Erythroblast (primary cell): ENCODE measurements around the gene PGBD2.
"Not testable (repeated sequence)": the region's sequence is repeated elsewhere in the genome, so short reads cannot be mapped to it uniquely, and the experiment has no call there.

Source experiments
- DNase-seq, 2 experiments: peaks; one replicate each; lab custom pipeline; 2025; lab: John Stamatoyannopoulos, UW
- GATA1 ChIP-seq: IDR thresholded peaks from 2 replicates; pipeline ENCODE4 v1.6.1; 2011; ENCODE audit warnings: low read depth, mild to moderate bottlenecking, control low read depth, low read length, moderate library complexity
- POLR2A ChIP-seq: IDR thresholded peaks from 2 replicates; pipeline ENCODE4 v1.6.1; 2011; ENCODE audit warnings: mild to moderate bottlenecking, low read length

The PGBD2 gene

DNA sequence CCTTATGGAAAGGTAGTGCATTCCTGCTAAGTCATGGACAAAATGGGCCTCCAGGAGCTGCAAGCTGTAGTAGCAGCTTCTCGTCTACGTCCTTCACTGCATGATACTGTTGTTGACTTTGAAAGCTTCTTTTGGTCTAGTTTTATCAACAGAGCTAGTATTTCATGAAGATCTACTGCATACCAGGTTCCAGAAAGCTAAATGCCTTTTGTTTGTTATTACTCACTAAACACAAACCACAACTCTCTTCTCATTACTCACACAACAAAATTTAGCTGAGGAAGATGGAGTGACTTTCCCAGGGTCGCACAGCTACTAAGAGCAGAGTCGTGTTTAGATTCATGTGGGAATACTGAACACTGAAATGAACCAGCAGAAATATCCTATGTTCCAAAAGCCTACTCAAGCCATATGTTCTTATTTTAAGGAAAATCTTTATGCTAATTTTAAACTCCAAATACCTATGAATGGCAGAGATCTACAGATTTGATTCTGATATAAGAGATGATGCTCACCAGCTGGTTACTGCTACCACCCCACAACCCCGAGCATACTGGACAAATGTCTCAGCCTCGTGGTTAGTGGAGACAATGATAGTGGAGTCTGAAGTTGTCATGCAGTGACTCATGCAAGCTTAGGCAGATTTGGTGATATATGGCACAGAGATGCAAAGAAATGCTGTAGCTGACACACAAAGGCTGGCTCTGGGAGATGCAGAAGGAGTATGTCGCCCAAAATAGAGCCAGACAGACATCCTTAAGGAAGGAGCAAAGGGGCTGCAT lies 20.6 kb downstream of the PGBD2 start:
- TF ChIP-seq POLR2A = no peak
- TF ChIP-seq GATA1 = no peak
- peak; percentile 27 to 44 for DNase-seq

DNA sequence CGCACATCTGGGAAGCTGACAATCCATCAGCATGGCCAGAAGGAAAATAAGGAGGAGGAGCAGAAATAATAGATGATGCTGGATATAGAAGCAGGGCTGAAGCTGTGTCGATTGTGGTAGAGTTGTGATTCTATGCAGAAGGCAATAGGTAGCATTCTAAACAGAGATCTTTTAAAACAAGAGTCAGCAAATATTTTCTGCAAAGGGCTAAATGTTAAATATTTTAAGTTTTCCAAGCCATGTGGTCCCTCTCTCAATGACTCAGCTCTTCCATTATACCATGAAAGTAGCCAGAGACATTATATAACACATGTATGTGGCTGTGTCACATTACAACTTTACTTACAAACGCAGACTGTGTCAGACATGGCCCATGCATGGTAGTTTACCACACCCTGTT lies 21.2 kb downstream of the PGBD2 start:
- not testable (repeated sequence) for DNase-seq

DNA sequence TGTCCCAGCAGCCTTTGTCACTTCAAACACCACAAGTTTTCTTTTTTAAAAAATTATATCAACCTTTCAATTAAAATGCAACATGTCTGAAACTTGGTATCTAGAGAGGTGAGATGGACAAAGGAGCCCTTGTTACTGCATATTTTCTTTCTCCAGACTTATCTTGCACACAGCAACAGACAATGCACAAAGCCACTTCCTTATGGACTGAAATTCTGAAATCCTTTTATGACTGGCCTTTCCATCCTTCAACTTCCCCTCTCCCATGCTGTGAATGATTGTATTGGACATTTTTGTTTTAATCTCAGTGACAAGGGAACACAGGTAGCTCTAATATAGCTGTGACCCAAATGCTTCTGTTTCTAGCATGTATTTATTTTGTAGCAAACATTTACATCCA lies 22.1 kb downstream of the PGBD2 start:
- not testable (repeated sequence) for DNase-seq

DNA sequence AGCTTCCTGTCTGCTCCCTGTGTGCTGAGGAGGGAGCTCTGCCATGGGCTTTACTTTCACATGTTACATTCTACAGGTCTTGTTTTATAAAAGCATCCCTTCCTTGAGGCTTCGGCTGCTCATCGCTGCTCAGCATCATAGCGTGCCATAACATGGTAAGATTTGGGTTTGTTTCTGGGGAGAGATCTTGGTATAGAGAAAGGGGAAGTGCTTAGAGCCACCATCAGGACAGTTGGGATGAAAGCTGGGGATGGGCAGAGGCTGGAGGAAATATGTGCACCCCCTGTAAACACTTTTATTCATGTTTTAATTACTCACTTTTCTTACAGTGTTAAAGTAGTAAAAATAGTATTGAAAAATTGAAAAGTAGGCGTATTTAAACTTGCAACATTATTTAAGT lies 24.0 kb downstream of the PGBD2 start:
- not testable (repeated sequence) for DNase-seq

GRCh38 chr1:248938173-248938809 lies 32.3 kb downstream of the PGBD2 start:
- not testable (repeated sequence) for DNase-seq

DNA sequence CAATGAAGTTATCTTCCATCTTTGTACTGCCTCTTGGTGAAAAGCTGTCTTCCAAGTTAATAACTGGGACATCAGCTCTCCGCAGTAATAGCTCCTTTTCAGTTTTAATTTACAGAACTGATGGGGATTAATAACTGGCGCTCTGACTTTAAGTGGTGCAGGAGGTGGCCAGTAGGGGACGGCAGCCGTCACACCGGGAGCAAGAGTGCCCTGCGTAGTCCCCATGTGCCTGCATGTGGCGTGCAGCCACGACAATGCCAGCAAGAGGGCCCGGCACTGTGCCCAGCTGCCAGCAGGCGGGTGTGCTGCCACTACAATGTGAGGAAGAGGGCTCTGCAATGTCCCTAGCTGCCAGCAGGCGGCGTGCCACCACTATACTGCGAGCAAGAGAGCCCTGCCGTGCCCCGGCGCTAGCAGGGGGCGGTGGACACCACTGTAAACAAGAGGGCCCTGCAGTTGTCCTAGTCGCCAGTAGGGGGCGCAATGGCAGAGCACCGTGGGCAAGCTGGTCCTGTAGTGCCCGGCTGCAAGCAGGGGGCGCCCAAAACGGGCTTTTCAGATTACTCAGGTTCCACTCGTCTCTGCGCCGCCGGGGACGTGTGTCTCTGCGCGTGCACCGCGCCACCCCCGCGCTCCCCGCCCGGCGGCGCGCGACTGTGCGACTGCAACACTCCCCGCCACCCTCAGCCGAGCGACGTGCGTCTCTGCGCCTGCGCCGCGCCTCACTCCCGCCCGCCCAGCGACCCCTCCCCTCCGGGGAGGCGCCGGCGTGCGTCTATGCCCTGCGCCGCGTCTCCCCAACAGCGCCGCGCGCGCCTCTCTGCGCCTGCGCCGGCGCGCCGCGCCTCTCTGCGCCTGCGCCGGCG lies 38.3 kb downstream of the PGBD2 start:
- DNase-seq = not testable (repeated sequence)

DNA sequence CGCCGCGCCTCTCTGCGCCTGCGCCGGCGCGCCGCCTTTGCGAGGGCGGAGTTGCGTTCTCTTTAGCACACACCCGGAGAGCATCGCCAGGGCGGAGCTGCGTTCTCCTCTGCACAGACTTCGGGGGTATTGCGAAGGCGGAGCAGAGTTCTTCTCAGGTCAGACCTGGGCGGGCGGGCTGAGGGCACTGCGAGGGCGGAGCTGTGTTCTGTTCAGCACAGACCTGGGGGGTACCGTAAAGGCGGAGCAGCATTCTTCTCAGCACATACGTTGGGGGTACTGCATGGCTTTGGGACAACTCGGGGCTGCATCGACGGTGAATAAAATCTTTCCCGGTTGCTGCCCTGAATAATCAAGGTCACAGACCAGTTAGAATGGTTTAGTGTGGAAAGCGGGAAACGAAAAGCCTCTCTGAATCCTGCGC lies 39.0 kb downstream of the PGBD2 start:
- DNase-seq = not testable (repeated sequence)

DNA sequence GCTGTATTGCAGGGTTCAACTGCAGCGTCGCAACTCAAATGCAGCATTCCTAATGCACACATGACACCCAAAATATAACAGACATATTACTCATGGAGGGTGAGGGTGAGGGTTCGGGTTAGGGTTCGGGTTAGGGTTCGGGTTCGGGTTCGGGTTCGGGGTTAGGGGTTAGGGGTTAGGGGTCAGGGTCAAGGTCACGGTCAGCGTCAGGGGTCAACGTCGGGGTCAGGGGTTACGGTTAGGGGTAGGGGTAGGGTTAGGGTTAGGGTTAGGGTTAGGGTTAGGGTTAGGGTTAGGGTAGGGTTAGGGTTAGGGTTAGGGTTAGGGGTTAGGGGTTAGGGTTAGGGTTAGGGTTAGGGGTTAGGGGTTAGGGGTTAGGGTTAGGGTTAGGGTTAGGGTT lies 39.4 kb downstream of the PGBD2 start:
- DNase-seq = not testable (repeated sequence)

DNA sequence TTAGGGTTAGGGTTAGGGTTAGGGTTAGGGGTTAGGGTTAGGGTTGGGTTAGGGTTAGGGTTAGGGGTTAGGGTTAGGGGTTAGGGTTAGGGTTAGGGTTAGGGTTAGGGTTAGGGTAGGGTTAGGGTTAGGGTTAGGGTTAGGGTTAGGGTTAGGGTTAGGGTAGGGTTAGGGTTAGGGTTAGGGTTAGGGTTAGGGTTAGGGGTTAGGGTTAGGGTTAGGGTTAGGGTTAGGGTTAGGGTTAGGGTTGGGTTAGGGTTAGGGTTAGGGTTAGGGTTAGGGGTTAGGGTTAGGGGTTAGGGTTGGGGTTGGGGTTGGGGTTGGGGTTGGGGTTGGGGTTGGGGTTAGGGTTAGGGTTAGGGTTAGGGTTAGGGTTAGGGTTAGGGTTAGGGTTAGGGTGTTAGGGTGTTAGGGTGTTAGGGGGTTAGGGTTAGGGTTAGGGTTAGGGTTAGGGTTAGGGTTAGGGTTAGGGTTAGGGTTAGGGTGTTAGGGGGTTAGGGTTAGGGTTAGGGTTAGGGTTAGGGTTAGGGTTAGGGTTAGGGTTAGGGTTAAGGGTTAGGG lies 39.9 kb downstream of the PGBD2 start:
- not testable (repeated sequence) for DNase-seq
